ENCODE results near the gene HDHD2. TPM values are rescaled to one million over a fixed set of nuclear protein-coding genes. Genes with fewer than 3 reads are reported as not detected.

HDHD2 gene
- total RNA-seq, 1 donor from 2014 or later: 32.2 TPM

DNA sequence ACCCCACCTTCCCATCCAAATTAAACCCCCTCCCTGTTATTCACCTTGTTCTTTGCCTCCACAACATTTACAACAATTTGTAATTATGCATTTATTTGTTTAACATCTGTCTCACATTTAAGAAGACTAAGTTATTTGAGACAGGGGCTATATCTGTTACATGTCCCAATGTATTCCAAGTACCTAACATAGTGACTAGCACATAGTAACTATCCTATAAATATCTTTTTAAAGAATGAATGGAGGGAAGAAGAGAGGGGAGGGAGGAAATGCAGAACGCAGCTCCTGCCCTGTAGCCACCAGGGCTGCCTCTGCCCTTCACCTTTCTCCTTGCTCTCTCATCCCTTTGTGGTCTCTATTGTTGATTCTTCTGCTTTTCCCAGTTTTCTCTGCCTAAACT lies 40.6 kb downstream of the HDHD2 start:
- Mint-ChIP-seq H3K27ac (ENCODE audit: unreplicated experiment) (no peak overlapping the region), H3K27me3 (ENCODE audit: unreplicated experiment) (no peaks in the 10 kb centered on the region), H3K4me3 (ENCODE audit: unreplicated experiment) (no peak overlapping the region), H3K9me3 (ENCODE audit: unreplicated experiment) (no peaks in the 10 kb centered on the region), H3K4me1 (ENCODE audit: unreplicated experiment) (no peaks in the 10 kb centered on the region), H3K36me3 (ENCODE audit: unreplicated experiment) (peaks cover 40% of the 10 kb centered on the region)
- TF ChIP-seq, protein P1, sequence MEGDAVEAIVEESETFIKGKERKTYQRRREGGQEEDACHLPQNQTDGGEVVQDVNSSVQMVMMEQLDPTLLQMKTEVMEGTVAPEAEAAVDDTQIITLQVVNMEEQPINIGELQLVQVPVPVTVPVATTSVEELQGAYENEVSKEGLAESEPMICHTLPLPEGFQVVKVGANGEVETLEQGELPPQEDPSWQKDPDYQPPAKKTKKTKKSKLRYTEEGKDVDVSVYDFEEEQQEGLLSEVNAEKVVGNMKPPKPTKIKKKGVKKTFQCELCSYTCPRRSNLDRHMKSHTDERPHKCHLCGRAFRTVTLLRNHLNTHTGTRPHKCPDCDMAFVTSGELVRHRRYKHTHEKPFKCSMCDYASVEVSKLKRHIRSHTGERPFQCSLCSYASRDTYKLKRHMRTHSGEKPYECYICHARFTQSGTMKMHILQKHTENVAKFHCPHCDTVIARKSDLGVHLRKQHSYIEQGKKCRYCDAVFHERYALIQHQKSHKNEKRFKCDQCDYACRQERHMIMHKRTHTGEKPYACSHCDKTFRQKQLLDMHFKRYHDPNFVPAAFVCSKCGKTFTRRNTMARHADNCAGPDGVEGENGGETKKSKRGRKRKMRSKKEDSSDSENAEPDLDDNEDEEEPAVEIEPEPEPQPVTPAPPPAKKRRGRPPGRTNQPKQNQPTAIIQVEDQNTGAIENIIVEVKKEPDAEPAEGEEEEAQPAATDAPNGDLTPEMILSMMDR (IDR thresholded peaks at IDR 0.05): no peak
- no peak for DNase-seq (ENCODE audit: extremely low spot score, unreplicated experiment)

DNA sequence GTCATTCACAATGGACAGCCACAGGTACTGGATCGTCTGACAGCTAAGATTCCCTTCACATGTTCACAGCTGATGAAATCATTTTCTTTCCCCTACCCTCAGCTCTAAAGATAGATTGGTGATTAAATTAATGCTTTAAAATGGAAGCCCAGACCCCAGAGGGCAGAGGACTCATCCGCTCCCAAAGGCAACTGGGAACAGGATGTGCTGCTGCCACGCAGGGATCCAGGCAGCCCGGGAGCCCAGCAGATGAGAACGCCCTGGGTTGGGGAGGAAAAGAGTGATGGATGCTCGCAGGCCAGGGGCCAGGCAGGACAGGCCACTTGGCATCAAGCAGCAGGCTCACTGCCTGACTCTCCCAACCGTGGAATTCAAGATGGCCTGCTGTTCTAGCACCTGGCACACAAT lies 41.3 kb downstream of the HDHD2 start:
- no peak overlapping the region for H3K4me3 Mint-ChIP-seq (ENCODE audit: unreplicated experiment)
- H3K27me3 Mint-ChIP-seq (ENCODE audit: unreplicated experiment): no peaks in the 10 kb centered on the region
- no peak overlapping the region for H3K27ac Mint-ChIP-seq (ENCODE audit: unreplicated experiment)
- H3K9me3 Mint-ChIP-seq (ENCODE audit: unreplicated experiment): no peaks in the 10 kb centered on the region
- TF ChIP-seq, protein P1 (IDR thresholded peaks at IDR 0.05): no peak
- peaks cover 44% of the 10 kb centered on the region for H3K36me3 Mint-ChIP-seq (ENCODE audit: unreplicated experiment)
- no peaks in the 10 kb centered on the region for H3K4me1 Mint-ChIP-seq (ENCODE audit: unreplicated experiment)
- no peak for DNase-seq (ENCODE audit: extremely low spot score, unreplicated experiment)

DNA sequence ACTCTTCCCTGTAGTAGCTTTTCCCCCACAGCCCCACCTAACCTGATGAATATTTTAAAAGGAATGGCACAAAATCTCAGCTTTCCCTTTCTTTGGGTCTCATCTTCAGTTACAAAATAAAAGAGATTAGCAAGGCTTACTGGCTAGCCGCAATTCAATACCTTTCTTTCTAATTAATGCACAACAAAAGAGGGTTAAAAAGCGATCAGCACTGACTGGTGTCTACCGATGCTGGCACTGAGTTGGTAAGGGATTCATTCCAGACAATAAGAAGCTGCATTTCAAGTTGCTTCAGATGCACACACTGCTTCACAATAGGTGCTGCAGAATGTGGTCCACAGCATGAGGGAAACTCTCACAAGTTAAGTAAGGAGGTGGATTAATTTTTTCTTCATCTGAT lies 41.9 kb downstream of the HDHD2 start:
- Mint-ChIP-seq H3K4me1 (ENCODE audit: unreplicated experiment) (no peaks in the 10 kb centered on the region), H3K4me3 (ENCODE audit: unreplicated experiment) (no peak overlapping the region), H3K27ac (ENCODE audit: unreplicated experiment) (no peak overlapping the region), H3K9me3 (ENCODE audit: unreplicated experiment) (no peaks in the 10 kb centered on the region), H3K36me3 (ENCODE audit: unreplicated experiment) (peaks cover 40% of the 10 kb centered on the region), H3K27me3 (ENCODE audit: unreplicated experiment) (no peaks in the 10 kb centered on the region)
- TF ChIP-seq, protein P1 (IDR thresholded peaks at IDR 0.05): no peak
- no peak for DNase-seq (ENCODE audit: extremely low spot score, unreplicated experiment)

DNA sequence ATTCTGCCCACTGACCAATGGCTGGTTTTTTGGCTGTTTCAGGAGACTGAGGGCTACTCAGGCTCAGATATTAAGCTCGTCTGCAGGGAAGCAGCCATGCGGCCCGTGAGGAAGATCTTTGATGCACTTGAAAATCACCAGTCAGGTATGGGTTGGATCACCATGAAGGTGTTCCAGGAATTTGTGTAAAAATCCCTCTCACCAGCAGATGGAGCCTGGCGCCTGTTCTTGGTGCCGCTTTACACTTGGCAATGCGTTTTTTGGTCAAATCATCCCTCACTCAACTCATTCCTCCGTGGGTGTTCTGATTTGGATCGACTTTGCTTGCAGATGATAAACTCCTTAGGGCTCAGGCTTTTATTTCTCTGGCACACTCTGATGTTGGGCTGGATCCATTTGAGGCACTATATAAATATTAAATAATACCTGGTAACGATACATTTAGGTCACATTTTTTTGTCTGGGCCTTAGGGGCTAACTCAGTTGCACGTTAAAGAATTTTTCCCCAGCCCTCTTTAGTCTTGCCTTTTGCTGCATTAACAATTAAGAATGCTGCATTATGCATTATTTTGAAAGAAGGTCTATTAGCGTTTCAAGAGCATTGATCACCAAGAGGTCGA lies 50.0 kb downstream of the HDHD2 start:
- H3K4me1 Mint-ChIP-seq (ENCODE audit: unreplicated experiment): no peaks in the 10 kb centered on the region
- no peaks in the 10 kb centered on the region for H3K9me3 Mint-ChIP-seq (ENCODE audit: unreplicated experiment)
- peaks cover 12% of the 10 kb centered on the region for H3K36me3 Mint-ChIP-seq (ENCODE audit: unreplicated experiment)
- no peak for DNase-seq (ENCODE audit: extremely low spot score, unreplicated experiment)
- no peak overlapping the region for H3K4me3 Mint-ChIP-seq (ENCODE audit: unreplicated experiment)
- no peak overlapping the region for H3K27ac Mint-ChIP-seq (ENCODE audit: unreplicated experiment)
- H3K27me3 Mint-ChIP-seq (ENCODE audit: unreplicated experiment): no peaks in the 10 kb centered on the region
- TF ChIP-seq, protein P1 (IDR thresholded peaks at IDR 0.05): peak; percentile 80

DNA sequence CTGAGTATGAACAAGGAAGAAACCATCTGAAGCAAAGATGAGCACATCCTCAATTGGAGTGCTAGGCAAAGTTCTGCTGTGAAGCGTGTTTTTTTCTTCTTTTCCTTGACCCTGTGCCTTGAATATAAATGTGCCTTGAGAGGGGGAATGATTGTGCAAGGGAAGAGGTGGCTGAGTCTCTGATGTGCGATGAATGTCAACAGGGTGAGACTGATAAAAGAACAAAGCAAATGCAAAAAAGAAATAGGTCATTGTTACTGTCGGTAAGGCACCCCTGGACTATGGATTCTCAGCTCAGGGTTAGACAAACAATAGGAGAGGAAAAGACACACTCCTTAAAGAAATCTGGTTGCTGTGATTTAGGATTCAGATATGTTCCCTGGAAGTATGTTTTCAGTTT lies 54.5 kb downstream of the HDHD2 start:
- Mint-ChIP-seq H3K27me3 (ENCODE audit: unreplicated experiment) (no peaks in the 10 kb centered on the region), H3K27ac (ENCODE audit: unreplicated experiment) (no peak overlapping the region), H3K4me1 (ENCODE audit: unreplicated experiment) (no peaks in the 10 kb centered on the region), H3K9me3 (ENCODE audit: unreplicated experiment) (no peaks in the 10 kb centered on the region), H3K36me3 (ENCODE audit: unreplicated experiment) (peaks cover 3% of the 10 kb centered on the region), H3K4me3 (ENCODE audit: unreplicated experiment) (no peak overlapping the region)
- TF ChIP-seq, protein P1 (IDR thresholded peaks at IDR 0.05): no peak
- no peak for DNase-seq (ENCODE audit: extremely low spot score, unreplicated experiment)
